GM13976 (cell line): ENCODE data around the gene FOXN3.

ENCODE experiments used
- DNase-seq: peaks from one replicate; pipeline ENCODE4 v3.0.0; 2012; ENCODE audit warnings: low spot score
- CTCF ChIP-seq: IDR thresholded peaks from 2 replicates; pipeline ENCODE4 v1.5.1; 2012; ENCODE audit warnings: borderline replicate concordance, mild to moderate bottlenecking; ENCODE audit not compliant: insufficient read depth; ENCODE audit errors: extremely low read depth, missing control alignments, control extremely low read depth
- in situ Hi-C: fragments of 300-500 bp; cut with MboI; formaldehyde crosslinking; loops from one replicate; pipeline ENCODE4 v1.12.0; 2022; ENCODE audit warnings: low sequenced_read_pairs, mixed read lengths, inconsistent platforms; ENCODE audit not compliant: unreplicated experiment

Gene FOXN3

DNA sequence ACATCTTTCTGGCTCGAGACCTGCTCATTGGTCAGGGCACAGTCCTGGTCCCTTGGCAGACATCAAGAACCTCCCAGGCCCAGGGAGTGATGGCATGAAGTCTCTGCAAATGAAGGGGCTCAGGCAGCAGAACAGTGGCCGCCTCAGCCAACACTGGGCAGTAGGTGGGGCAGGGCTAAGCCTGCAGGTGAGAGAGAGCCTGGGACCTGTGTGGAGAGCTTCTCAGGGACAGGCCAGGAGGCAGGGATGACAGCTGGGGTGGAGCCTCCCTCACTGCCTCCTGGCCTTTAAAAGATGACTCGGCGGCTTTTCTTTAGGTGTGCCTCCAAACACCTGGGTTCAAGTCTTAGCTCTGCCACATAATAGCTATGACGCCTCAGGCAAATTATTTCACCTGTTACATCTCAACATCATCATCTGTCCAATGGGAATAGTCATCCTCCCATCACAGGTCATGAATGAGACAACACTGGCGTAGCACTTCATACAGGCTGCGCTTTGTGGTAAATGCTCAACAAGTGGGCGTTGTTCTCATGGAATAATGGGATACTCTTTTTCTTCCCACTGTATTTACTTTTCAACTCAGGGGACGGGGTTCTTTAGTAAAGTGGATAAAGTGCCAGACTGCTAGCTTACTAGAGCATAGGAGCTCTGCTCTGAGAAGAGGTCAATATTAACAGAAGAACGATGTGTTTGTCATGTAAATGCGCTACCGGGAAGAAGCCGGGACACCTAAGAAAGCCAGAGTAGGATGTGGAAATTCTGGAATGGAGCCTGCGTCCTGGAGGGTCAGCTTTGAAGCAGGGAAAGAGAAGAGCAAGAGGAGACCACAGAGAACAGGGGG is 277.4 kb downstream of the FOXN3 start:
- no peak for TF ChIP-seq CTCF
- in situ Hi-C loops: no loop called here
- no peak for DNase-seq

GRCh38 chr14:89138846-89139245 is 278.2 kb downstream of the FOXN3 start:
- DNase-seq: no peak
- in situ Hi-C loops: no loop called here
- TF ChIP-seq CTCF: no peak

GRCh38 chr14:89137526-89138163 is 279.4 kb downstream of the FOXN3 start:
- DNase-seq: no peak
- TF ChIP-seq CTCF: no peak
- in situ Hi-C loops: no loop called here

- in situ Hi-C loops: no loop called here
- no peak for TF ChIP-seq CTCF
- DNase-seq: no peak
Measured at GRCh38 chr14:89136587-89136986, 280.4 kb downstream of the FOXN3 start.

DNA sequence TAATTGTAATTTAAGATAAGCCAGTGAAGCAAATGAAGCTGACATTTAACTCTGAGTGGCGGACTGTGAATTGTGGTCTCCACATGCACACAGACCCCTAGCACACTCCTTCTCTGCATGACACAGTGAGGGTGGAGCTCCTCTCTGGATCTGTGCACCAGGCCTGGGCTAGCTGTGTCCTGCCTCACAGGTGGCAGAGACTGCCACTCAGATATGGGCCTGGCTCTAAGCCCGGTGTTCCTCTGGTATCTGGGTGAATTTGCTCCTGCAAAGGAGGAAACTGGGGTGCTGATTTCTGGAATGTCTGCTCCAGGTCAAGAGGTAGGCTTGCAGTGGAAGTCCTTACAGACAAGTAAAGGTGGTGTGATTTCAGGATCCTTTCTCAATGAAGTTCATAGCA is 282.4 kb downstream of the FOXN3 start:
- TF ChIP-seq CTCF: no peak
- in situ Hi-C loops: no loop called here
- no peak for DNase-seq

DNA sequence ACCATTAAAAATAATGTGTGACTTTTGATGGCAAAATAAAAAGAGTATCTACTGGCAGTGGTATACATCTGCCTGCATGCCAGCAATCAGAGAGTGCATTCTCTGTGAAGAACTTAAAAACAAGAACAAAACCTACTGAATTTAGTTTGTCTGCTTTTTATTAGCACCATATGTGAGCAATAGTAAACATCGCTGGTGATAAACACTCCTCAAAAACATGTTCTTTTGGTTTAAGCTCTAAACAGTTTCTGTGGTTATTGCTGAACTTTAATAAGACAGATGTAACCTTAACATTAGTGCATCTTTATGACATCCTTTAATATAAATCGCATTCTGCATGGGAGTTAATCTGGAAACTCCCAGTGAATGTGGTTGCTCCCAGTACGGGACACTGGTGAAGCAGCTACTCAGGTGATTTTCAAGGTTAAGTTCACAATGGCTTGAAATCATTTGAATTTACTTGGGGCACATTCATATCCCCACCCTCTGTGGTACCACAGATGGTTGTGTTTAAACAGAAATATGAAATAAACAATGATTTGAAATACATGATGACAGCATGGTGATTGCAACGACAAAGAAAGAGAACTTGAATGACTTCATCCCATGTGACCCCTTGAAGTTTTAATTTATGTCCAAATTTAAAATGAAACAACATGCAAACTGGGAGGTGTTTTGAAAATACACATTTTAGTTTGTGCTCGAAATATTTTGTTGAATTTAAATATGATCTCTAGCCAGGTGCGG is 285.9 kb downstream of the FOXN3 start:
- no peak for DNase-seq
- TF ChIP-seq CTCF: no peak
- in situ Hi-C loops: no loop called here
